SK-N-SH (cell line): ENCODE results near the gene WHAMM. TPM values are rescaled to one million over a fixed set of nuclear protein-coding genes. Genes with fewer than 3 reads are reported as not detected.

Source experiments
- CTCF ChIA-PET: fragments of 300-600, 350-600 bp; formaldehyde crosslinking; extraction: SDS; loops from one replicate; lab custom pipeline; 2021; lab: Yijun Ruan, JAX
- POLR2A ChIA-PET: fragments of 350-600 bp; sonication (Branson Sonifier 250); formaldehyde crosslinking; extraction: SDS; loops from one replicate; lab custom pipeline; 2020; ENCODE audit warnings: antibody characterized with exemption, inconsistent platforms; lab: Yijun Ruan, JAX
- DNase-seq: peaks from one replicate; pipeline ENCODE4 v3.0.0; 2012
- H2AFZ ChIP-seq: fragments of 200-600 bp; sonication (generic); 2 replicates; pipeline ENCODE4 v1.8.1; 2016; ENCODE audit warnings: antibody characterized with exemption, mild to moderate bottlenecking, low read depth
- H3F3A ChIP-seq: fragments of 200-600 bp; sonication (generic); replicated peaks from 2 replicates; pipeline ENCODE3; 2016; ENCODE audit warnings: antibody characterized with exemption, mild to moderate bottlenecking; ENCODE audit not compliant: insufficient read depth
- H3K27ac ChIP-seq, 2 experiments: fragments of 200-500 bp in 1 of 2; fragments of 200-600 bp in 1 of 2; sonication (Bioruptor generic) in 1 of 2; sonication (generic), shearing (Covaris generic) in 1 of 2; 2 replicates each; pipeline versions ENCODE4 v1.5.1 to v1.6.1; 2014 to 2016; ENCODE audit warnings: low read depth in 2 of 2, inconsistent platforms in 1 of 2, low read length in 1 of 2, mild to moderate bottlenecking in 1 of 2, mixed read lengths in 1 of 2
- H3K27me3 ChIP-seq: fragments of 200-600 bp; sonication (generic), shearing (Covaris generic); 2 replicates; pipeline ENCODE4 v1.6.1; 2016; ENCODE audit warnings: mixed run types; ENCODE audit not compliant: insufficient read depth
- H3K36me3 ChIP-seq, 2 experiments: fragments of 200-500 bp in 1 of 2; fragments of 200-600 bp in 1 of 2; sonication (Bioruptor generic) in 1 of 2; sonication (generic) in 1 of 2; replicated peaks in 1 of 2; 2 replicates each; pipeline versions ENCODE3 to v1.5.1; 2014 to 2016; ENCODE audit warnings: low read length in 1 of 2, mild to moderate bottlenecking in 1 of 2; ENCODE audit not compliant: insufficient read depth in 2 of 2, control insufficient read depth in 1 of 2
- H3K4me1 ChIP-seq, 2 experiments: fragments of 200-500 bp in 1 of 2; fragments of 200-600 bp in 1 of 2; sonication (Bioruptor generic) in 1 of 2; sonication (generic), shearing (Covaris generic) in 1 of 2; 2 replicates each; pipeline versions ENCODE4 v1.5.1 to v1.6.1; 2014 to 2016; ENCODE audit warnings: low read depth in 1 of 2, low read length in 1 of 2, mixed run types in 1 of 2; ENCODE audit not compliant: insufficient read depth in 2 of 2, control insufficient read depth in 1 of 2
- H3K4me2 ChIP-seq: fragments of 200-600 bp; sonication (generic), shearing (Covaris generic); 2 replicates; pipeline ENCODE4 v1.6.1; 2017; ENCODE audit warnings: mixed run types
- H3K4me3 ChIP-seq, 2 experiments: fragments of 200-500 bp in 1 of 2; fragments of 200-600 bp in 1 of 2; sonication (Bioruptor generic) in 1 of 2; sonication (generic), shearing (Covaris generic) in 1 of 2; 2 replicates each; pipeline versions ENCODE4 v1.5.1 to v1.8.1; 2014 to 2016; ENCODE audit warnings: low read depth in 2 of 2, inconsistent platforms in 1 of 2, low read length in 1 of 2, mild to moderate bottlenecking in 1 of 2, mixed read lengths in 1 of 2, moderate library complexity in 1 of 2
- H3K79me2 ChIP-seq: fragments of 200-600 bp; sonication (generic); 2 replicates; pipeline ENCODE4 v1.8.1; 2017; ENCODE audit warnings: mild to moderate bottlenecking; ENCODE audit not compliant: insufficient read depth
- H3K9ac ChIP-seq: fragments of 200-600 bp; sonication (generic); 2 replicates; pipeline ENCODE4 v1.6.1; 2017; ENCODE audit warnings: mixed run types
- H3K9me2 ChIP-seq: fragments of 200-600 bp; sonication (generic); 2 replicates; pipeline ENCODE4 v1.6.1; 2017; ENCODE audit warnings: mixed run types
- H3K9me3 ChIP-seq: fragments of 200-600 bp; sonication (generic); 2 replicates; pipeline ENCODE4 v1.6.1; 2017; ENCODE audit warnings: mixed run types, mild to moderate bottlenecking, moderate library complexity
- H4K20me1 ChIP-seq: fragments of 200-600 bp; sonication (generic); 2 replicates; pipeline ENCODE4 v1.6.1; 2017; ENCODE audit warnings: mild to moderate bottlenecking, mixed run types; ENCODE audit not compliant: insufficient read depth
- CHD2 ChIP-seq: fragments of 150-350 bp; IDR thresholded peaks from 2 replicates; pipeline ENCODE4 v1.6.1; 2018; ENCODE audit warnings: low read length; ENCODE audit not compliant: partially characterized antibody
- EP300 ChIP-seq, 2 experiments: IDR thresholded peaks; 2 replicates each; pipeline versions ENCODE4 v1.4.0 to v1.6.1; 2012; ENCODE audit warnings: borderline replicate concordance in 1 of 2, low read depth in 1 of 2, low read length in 1 of 2
- FOSL2 ChIP-seq: IDR thresholded peaks from 2 replicates; pipeline ENCODE4 v1.4.0; 2012; ENCODE audit warnings: low read depth, mild to moderate bottlenecking, moderate library complexity, borderline replicate concordance
- FOXJ3 ChIP-seq: sonication (generic); formaldehyde crosslinking; IDR thresholded peaks from 2 replicates; pipeline ENCODE4 v1.5.1; 2020; ENCODE audit warnings: mild to moderate bottlenecking, missing genetic modification reagents
- FOXM1 ChIP-seq: IDR thresholded peaks from 2 replicates; pipeline ENCODE4 v1.4.0; 2012; ENCODE audit warnings: low read depth, mild to moderate bottlenecking
- IRF3 ChIP-seq: fragments of 150-350 bp; IDR thresholded peaks from 2 replicates; pipeline ENCODE4 v1.6.1; 2016; ENCODE audit warnings: mild to moderate bottlenecking, low read depth, low read length
- JUND ChIP-seq: IDR thresholded peaks from 2 replicates; pipeline ENCODE4 v1.4.0; 2012
- MAX ChIP-seq: IDR thresholded peaks from 2 replicates; pipeline ENCODE4 v1.4.0; 2012; ENCODE audit warnings: low read depth
- MEF2A ChIP-seq: IDR thresholded peaks from 2 replicates; pipeline ENCODE4 v1.4.0; 2012; ENCODE audit warnings: low read depth, borderline replicate concordance
- MXI1 ChIP-seq: IDR thresholded peaks from 2 replicates; pipeline ENCODE4 v1.6.1; 2012; ENCODE audit warnings: mild to moderate bottlenecking, low read depth, low read length, improper control_type of control experiment
- NFIC ChIP-seq: IDR thresholded peaks from 2 replicates; pipeline ENCODE4 v1.4.0; 2012; ENCODE audit warnings: borderline replicate concordance
- NRF1 ChIP-seq: IDR thresholded peaks from 2 replicates; pipeline ENCODE4 v1.6.1; 2012; ENCODE audit warnings: low read depth, mild to moderate bottlenecking, low read length
- PBX3 ChIP-seq: IDR thresholded peaks from 2 replicates; pipeline ENCODE4; 2012
- POLR2AphosphoS5 ChIP-seq: IDR thresholded peaks from 2 replicates; pipeline ENCODE4 v1.6.1; 2012; ENCODE audit warnings: low read depth, low read length
- RCOR1 ChIP-seq: fragments of 150-350 bp; IDR thresholded peaks from 2 replicates; pipeline ENCODE4 v1.6.1; 2017; ENCODE audit warnings: antibody characterized with exemption, low read length
- RFX5 ChIP-seq: IDR thresholded peaks from 2 replicates; pipeline ENCODE4 v1.6.1; 2012; ENCODE audit warnings: mild to moderate bottlenecking, improper control_type of control experiment, low read length
- TCF12 ChIP-seq: IDR thresholded peaks from 2 replicates; pipeline ENCODE4 v1.4.0; 2012
- TEAD4 ChIP-seq: IDR thresholded peaks from 2 replicates; pipeline ENCODE4 v1.4.0; 2012; ENCODE audit warnings: mild to moderate bottlenecking, borderline replicate concordance; ENCODE audit not compliant: insufficient read depth
- ZBTB33 ChIP-seq: IDR thresholded peaks from 2 replicates; pipeline ENCODE4 v1.4.0; 2012; ENCODE audit warnings: low read depth, borderline replicate concordance
- WGBS: methylation state at CpG from one replicate; pipeline ENCODE4 v1.1.6; 2017; ENCODE audit warnings: low lambda C conversion rate; 5-methylcytosine and 5-hydroxymethylcytosine counted together
- polyA plus RNA-seq, 3 experiments: library from polyadenylated mRNA; depleted of rRNA; stranded (reverse); fragments of >200 nt; gene quantifications; 2 replicates each; pipeline ENCODE4 v1.2.3, GENCODE V29; 2012
- TF ChIP-seq, protein P1 (sequence below): IDR thresholded peaks from 2 replicates; pipeline ENCODE4 v1.4.0; 2012; ENCODE audit warnings: low read depth, borderline replicate concordance

The WHAMM gene
- polyA plus RNA-seq, 1 of the 3 experiments (the other 2 are of a cell fraction), result 2.3 TPM

DNA sequence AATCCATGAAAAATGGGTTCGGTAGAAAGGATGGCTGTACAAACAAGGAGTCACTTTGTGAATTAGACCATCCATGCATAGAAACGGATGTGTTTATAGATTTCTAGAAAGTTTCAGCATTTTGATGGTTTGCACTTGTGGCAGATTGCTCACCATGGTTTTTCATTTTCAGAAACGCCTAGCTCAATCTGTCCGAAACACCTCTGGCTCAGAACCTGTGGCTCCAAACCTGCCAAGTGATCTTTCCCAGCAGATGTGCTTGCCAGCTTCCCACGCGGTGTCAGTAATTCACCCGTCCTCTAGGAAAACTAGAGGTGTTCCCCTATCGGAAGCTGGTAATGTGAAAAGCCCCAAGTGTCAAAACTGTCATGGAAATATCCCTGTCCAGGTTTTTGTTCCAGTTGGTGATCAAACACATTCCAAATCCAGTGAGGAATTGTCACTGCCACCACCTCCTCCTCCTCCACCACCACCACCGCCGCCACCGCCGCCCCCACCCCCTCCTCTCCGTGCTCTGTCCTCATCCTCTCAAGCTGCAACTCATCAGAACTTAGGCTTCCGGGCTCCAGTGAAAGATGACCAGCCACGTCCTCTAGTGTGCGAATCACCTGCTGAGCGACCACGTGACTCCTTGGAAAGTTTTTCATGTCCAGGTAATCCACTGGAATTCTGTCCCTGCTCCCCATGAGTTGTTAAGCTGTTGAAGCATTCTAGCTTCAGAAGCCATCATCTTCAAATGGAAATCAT, 21.2 kb downstream of the WHAMM start:
- no peak overlapping the region for H2AFZ ChIP-seq
- ChIA-PET CTCF (interaction anchor here (0.9 kb wide), 1 partner anchor 19 kb away, joined by 4 read pairs; no protein-coding TSS in a partner anchor), POLR2A (no interaction called here)
- H3K36me3 ChIP-seq, result peaks cover 66 to 71% of the 10 kb centered on the region in 2 experiments
- no peaks in the 10 kb centered on the region for H3K27me3 ChIP-seq
- H3K9me2 ChIP-seq, result no peaks in the 10 kb centered on the region
- no peak overlapping the region for H3K9ac ChIP-seq
- no peaks in the 10 kb centered on the region for H4K20me1 ChIP-seq
- no peak overlapping the region for H3K4me3 ChIP-seq
- H3K27ac ChIP-seq, result no peak overlapping the region
- peaks cover 22% of the 10 kb centered on the region for H3F3A ChIP-seq
- H3K9me3 ChIP-seq, result no peaks in the 10 kb centered on the region
- H3K4me2 ChIP-seq, result no peak overlapping the region
- TF ChIP-seq PBX3, result no peak
- TF ChIP-seq IRF3, result no peak
- TF ChIP-seq MEF2A, result no peak
- no peak for TF ChIP-seq MXI1
- TF ChIP-seq TCF12, result no peak
- TF ChIP-seq FOXJ3, result no peak
- TF ChIP-seq EP300 (IDR thresholded peaks at IDR 0.05; ENCODE audit: borderline replicate concordance in 1 of 2, low read depth in 1 of 2, low read length in 1 of 2), result no peak
- no peak for TF ChIP-seq RCOR1
- TF ChIP-seq NRF1, result no peak
- TF ChIP-seq NFIC, result no peak
- TF ChIP-seq MAX, result no peak
- no peak for TF ChIP-seq ZBTB33
- no peak for TF ChIP-seq TEAD4
- no peak for TF ChIP-seq CHD2
- TF ChIP-seq, protein P1, sequence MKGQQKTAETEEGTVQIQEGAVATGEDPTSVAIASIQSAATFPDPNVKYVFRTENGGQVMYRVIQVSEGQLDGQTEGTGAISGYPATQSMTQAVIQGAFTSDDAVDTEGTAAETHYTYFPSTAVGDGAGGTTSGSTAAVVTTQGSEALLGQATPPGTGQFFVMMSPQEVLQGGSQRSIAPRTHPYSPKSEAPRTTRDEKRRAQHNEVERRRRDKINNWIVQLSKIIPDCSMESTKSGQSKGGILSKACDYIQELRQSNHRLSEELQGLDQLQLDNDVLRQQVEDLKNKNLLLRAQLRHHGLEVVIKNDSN, result no peak
- no peak for TF ChIP-seq FOSL2
- no peak for TF ChIP-seq FOXM1
- TF ChIP-seq JUND, result no peak
- TF ChIP-seq RFX5, result no peak
- TF ChIP-seq POLR2AphosphoS5, result no peak
- no peak for DNase-seq
- peaks cover 0 to 16% of the 10 kb centered on the region in 2 experiments for H3K4me1 ChIP-seq
- WGBS, result 94% methylated on average over 18 of the region's 18 CpGs
- H3K79me2 ChIP-seq, result no peaks in the 10 kb centered on the region
